Endothelial cell of umbilical vein (primary cell): ENCODE results near the gene GUK1. TPM values are rescaled to one million over a fixed set of nuclear protein-coding genes. Genes with fewer than 3 reads are reported as not detected.

Experiments
- BruUV-seq: library from RNA; stranded (reverse); fragments of 400-500 nt; replicated peaks from 2 replicates; lab custom pipeline; 2021; lab: Mats Ljungman, UMichigan
- CTCF ChIA-PET: fragments of 300-600, 350-600 bp; sonication (Branson Sonifier 250); formaldehyde crosslinking; loops from one replicate; lab custom pipeline; 2021; ENCODE audit warnings: antibody characterized with exemption, inconsistent platforms; lab: Charles Lee
- POLR2A ChIA-PET: fragments of 300-600, 350-600 bp; sonication (Branson Sonifier 250); formaldehyde crosslinking; loops from one replicate; lab custom pipeline; 2021; ENCODE audit warnings: antibody characterized with exemption, inconsistent platforms; lab: Charles Lee
- DNase-seq: peaks from one replicate; pipeline ENCODE4 v3.0.0-alpha.2; 2011; ENCODE audit warnings: low read depth, low spot score
- FAIRE-seq: peaks from 2 replicates; lab custom pipeline; 2011; peaks lifted over from hg19 to GRCh38; lab: Jason Lieb, UNC
- H2AFZ ChIP-seq: 2 replicates; pipeline ENCODE4 v1.6.0; 2012; ENCODE audit warnings: low read depth, low read length, control low read depth, inconsistent platforms
- H3K27ac ChIP-seq: 2 replicates; pipeline ENCODE4 v1.5.1; 2011; ENCODE audit warnings: low read depth, mild to moderate bottlenecking, control low read depth, low read length, moderate library complexity; ENCODE audit not compliant: insufficient read depth
- H3K27me3 ChIP-seq, 2 experiments: 2 replicates each; pipeline versions ENCODE4 v1.6.0 to v1.6.1; 2011; ENCODE audit warnings: low read length in 2 of 2, mixed read lengths in 1 of 2; ENCODE audit not compliant: control insufficient read depth in 2 of 2, insufficient read depth in 2 of 2
- H3K36me3 ChIP-seq, 2 experiments: 2 replicates in 1 of 2; 3 replicates in 1 of 2; pipeline ENCODE4 v1.5.1; 2011; ENCODE audit warnings: low read length in 2 of 2, mild to moderate bottlenecking in 1 of 2, moderate library complexity in 1 of 2; ENCODE audit not compliant: control insufficient read depth in 2 of 2, insufficient read depth in 2 of 2; ENCODE audit errors: extremely low read depth in 1 of 2
- H3K4me1 ChIP-seq: 3 replicates; pipeline ENCODE4 v1.5.1; 2011; ENCODE audit warnings: mild to moderate bottlenecking, low read length; ENCODE audit not compliant: control insufficient read depth, insufficient read depth; ENCODE audit errors: extremely low read depth
- H3K4me2 ChIP-seq: 2 replicates; pipeline ENCODE4 v1.6.1; 2011; ENCODE audit warnings: low read length, control low read depth, mixed read lengths; ENCODE audit not compliant: insufficient read depth
- H3K4me3 ChIP-seq, 3 experiments: fragments of 200-600 bp in 1 of 3; sonication (generic), shearing (Covaris generic) in 1 of 3; replicated peaks in 1 of 3; 2 replicates each; pipeline ENCODE4 v1.5.1; 2011 to 2016; ENCODE audit warnings: control low read depth in 3 of 3, low read length in 3 of 3, mild to moderate bottlenecking in 2 of 3, inconsistent platforms in 1 of 3, low read depth in 1 of 3, moderate library complexity in 1 of 3; ENCODE audit not compliant: insufficient read depth in 1 of 3
- H3K79me2 ChIP-seq: 2 replicates; pipeline ENCODE4 v1.6.0; 2012; ENCODE audit warnings: low read length, inconsistent platforms; ENCODE audit not compliant: control insufficient read depth, insufficient read depth
- H3K9ac ChIP-seq: replicated peaks from 2 replicates; pipeline ENCODE3; 2011; ENCODE audit warnings: low read length, control low read depth; ENCODE audit not compliant: insufficient read depth; ENCODE audit errors: extremely low read depth
- H3K9me1 ChIP-seq: replicated peaks from 3 replicates; pipeline ENCODE4 v1.6.0; 2011; ENCODE audit warnings: mild to moderate bottlenecking, low read length; ENCODE audit not compliant: control insufficient read depth, insufficient read depth; ENCODE audit errors: extremely low read depth
- H3K9me3 ChIP-seq: replicated peaks from 2 replicates; pipeline ENCODE4 v1.5.1; 2012; ENCODE audit warnings: low read length, inconsistent platforms; ENCODE audit not compliant: control insufficient read depth, insufficient read depth
- H4K20me1 ChIP-seq: replicated peaks from 2 replicates; pipeline ENCODE3; 2011; ENCODE audit warnings: mild to moderate bottlenecking, low read length; ENCODE audit not compliant: control insufficient read depth, insufficient read depth; ENCODE audit errors: extremely low read depth
- CTCF ChIP-seq, 2 donors: IDR thresholded peaks; 1 replicate in 1 of 2; 2 replicates in 1 of 2; pipeline ENCODE4 v1.5.1; 2011; ENCODE audit warnings: low read length in 2 of 2, mild to moderate bottlenecking in 2 of 2, moderate library complexity in 2 of 2, control low read depth in 1 of 2, inconsistent platforms in 1 of 2, low read depth in 1 of 2; ENCODE audit not compliant: insufficient read depth in 1 of 2; ENCODE audit errors: extremely low read depth in 1 of 2
- EZH2 ChIP-seq: IDR thresholded peaks from 2 replicates; pipeline ENCODE4 v1.6.1; 2012; ENCODE audit warnings: borderline replicate concordance, low read depth, mild to moderate bottlenecking, moderate library complexity, low read length, inconsistent platforms; ENCODE audit not compliant: severe bottlenecking
- FOS ChIP-seq: IDR thresholded peaks from 2 replicates; pipeline ENCODE4 v1.6.1; 2011; ENCODE audit warnings: mild to moderate bottlenecking, low read length, moderate library complexity, borderline replicate concordance; ENCODE audit not compliant: insufficient read depth
- GATA2 ChIP-seq: IDR thresholded peaks from 2 replicates; pipeline ENCODE4 v1.7.0; 2011; ENCODE audit warnings: low read depth, mild to moderate bottlenecking, moderate library complexity, mixed read lengths, low read length; ENCODE audit not compliant: insufficient read length, insufficient read depth
- JUN ChIP-seq: IDR thresholded peaks from 2 replicates; pipeline ENCODE4 v1.6.1; 2011; ENCODE audit warnings: borderline replicate concordance, low read depth; ENCODE audit not compliant: insufficient read length, insufficient read depth
- MYC ChIP-seq: IDR thresholded peaks from one replicate; pipeline ENCODE4 v1.6.1; 2011; ENCODE audit warnings: mild to moderate bottlenecking, low read depth, low read length
- POLR2A ChIP-seq: IDR thresholded peaks from 2 replicates; pipeline ENCODE4 v1.6.1; 2012; ENCODE audit warnings: low read depth, mild to moderate bottlenecking, control low read depth, low read length
- POLR2AphosphoS5 ChIP-seq: IDR thresholded peaks from 2 replicates; pipeline ENCODE4 v1.6.1; 2012; ENCODE audit warnings: low read depth, mild to moderate bottlenecking, control low read depth, low read length, moderate library complexity; ENCODE audit not compliant: insufficient read depth
- dilution Hi-C: fragments of 300-500 bp; cut with MboI; formaldehyde crosslinking; loops from one replicate; pipeline ENCODE4 v1.15.0; 2019; ENCODE audit warnings: low sequenced_read_pairs; ENCODE audit not compliant: extremely low pct_ligation_motif_present
- intact Hi-C: fragments of 100-400 bp; cut with micrococcal nuclease; formaldehyde crosslinking; loops from one replicate; pipeline ENCODE4 v1.10.0; 2022
- polyA plus RNA-seq, 4 experiments: library from polyadenylated mRNA; depleted of rRNA in 3 of 4; stranded (reverse) in 3 of 4; unstranded in 1 of 4; fragments of >200 nt; gene quantifications; 2 replicates each; pipeline versions ENCODE4 v1.2.1 to v1.2.3, GENCODE V29; 2011 to 2012; ENCODE audit warnings: missing spikeins in 1 of 4
- total RNA-seq: library from RNA; stranded (reverse); gene quantifications from 2 replicates; pipeline ENCODE4 v1.2.3, GENCODE V29; 2021
- TF ChIP-seq, protein P1 (sequence below): IDR thresholded peaks from 2 replicates; pipeline ENCODE4 v1.6.1; 2011; ENCODE audit not compliant: insufficient read depth, insufficient read length

The GUK1 gene
- total and polyA plus RNA-seq, 2 donors (not counting 3 experiments of a cell fraction or from before 2014, with no cell fraction given) = 239 to 742 TPM

- Histone ChIP-seq H3K4me1 (no peaks in the 10 kb centered on the region), H3K9me3 (no peaks in the 10 kb centered on the region), H3K27ac (no peak overlapping the region), H4K20me1 (no peaks in the 10 kb centered on the region), H2AFZ (no peak overlapping the region), H3K9ac (no peak overlapping the region), H3K36me3 (peaks cover 0 to 11% of the 10 kb centered on the region in 2 experiments), H3K79me2 (no peaks in the 10 kb centered on the region), H3K4me3 (no peak overlapping the region), H3K27me3 (no peaks in the 10 kb centered on the region), H3K9me1 (no peaks in the 10 kb centered on the region), H3K4me2 (no peak overlapping the region)
- dilution Hi-C loops (no loop called here), intact Hi-C loops (no loop called here)
- DNase-seq (no peak), FAIRE-seq (no peak)
- ChIA-PET CTCF (interaction anchor here (0.9 kb wide), 1 partner anchor 11 kb away, joined by 3 read pairs; the partner anchor contains the start of gene IBA57), POLR2A (no interaction called here)
- TF ChIP-seq FOS (no peak), JUN (no peak), MYC (no peak), CTCF (IDR thresholded peaks at IDR 0.05; ENCODE audit: extremely low read depth in 1 of 2, insufficient read depth in 1 of 2, low read depth in 1 of 2, low read length in 2 of 2) (no peak), EZH2 (no peak), GATA2 (no peak), POLR2A (no peak), POLR2AphosphoS5 (no peak)
- TF ChIP-seq, protein P1, sequence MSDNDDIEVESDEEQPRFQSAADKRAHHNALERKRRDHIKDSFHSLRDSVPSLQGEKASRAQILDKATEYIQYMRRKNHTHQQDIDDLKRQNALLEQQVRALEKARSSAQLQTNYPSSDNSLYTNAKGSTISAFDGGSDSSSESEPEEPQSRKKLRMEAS = no peak
- no TSS peak for BruUV-seq
Observed at GRCh38 chr1:228176024-228176395, 35.9 kb downstream of the GUK1 start.
